PFSK-1 (cell line): ENCODE results near the gene FCN2.

ENCODE experiments used
- POLR2AphosphoS5 ChIP-seq: IDR thresholded peaks from 2 replicates; pipeline ENCODE4 v1.6.1; 2012; ENCODE audit warnings: low read depth, mild to moderate bottlenecking, control low read depth, low read length, moderate library complexity
- SIN3A ChIP-seq: IDR thresholded peaks from 2 replicates; pipeline ENCODE4 v1.6.1; 2012; ENCODE audit warnings: mild to moderate bottlenecking, low read length, moderate library complexity, borderline replicate concordance; ENCODE audit not compliant: insufficient read depth
- TAF1 ChIP-seq: IDR thresholded peaks from 2 replicates; pipeline ENCODE4 v1.6.1; 2012; ENCODE audit warnings: low read length, control low read depth, borderline replicate concordance; ENCODE audit not compliant: insufficient read depth
- TF ChIP-seq, protein P1 (sequence below), 2 experiments: IDR thresholded peaks; 2 replicates each; pipeline versions ENCODE4 v1.6.1 to v1.8.0; 2011 to 2012; ENCODE audit warnings: low read depth in 2 of 2, low read length in 2 of 2, control low read depth in 1 of 2, inconsistent platforms in 1 of 2, mild to moderate bottlenecking in 1 of 2, moderate library complexity in 1 of 2; ENCODE audit not compliant: insufficient read depth in 1 of 2

- TF ChIP-seq POLR2AphosphoS5, result no peak
- TF ChIP-seq, protein P1, sequence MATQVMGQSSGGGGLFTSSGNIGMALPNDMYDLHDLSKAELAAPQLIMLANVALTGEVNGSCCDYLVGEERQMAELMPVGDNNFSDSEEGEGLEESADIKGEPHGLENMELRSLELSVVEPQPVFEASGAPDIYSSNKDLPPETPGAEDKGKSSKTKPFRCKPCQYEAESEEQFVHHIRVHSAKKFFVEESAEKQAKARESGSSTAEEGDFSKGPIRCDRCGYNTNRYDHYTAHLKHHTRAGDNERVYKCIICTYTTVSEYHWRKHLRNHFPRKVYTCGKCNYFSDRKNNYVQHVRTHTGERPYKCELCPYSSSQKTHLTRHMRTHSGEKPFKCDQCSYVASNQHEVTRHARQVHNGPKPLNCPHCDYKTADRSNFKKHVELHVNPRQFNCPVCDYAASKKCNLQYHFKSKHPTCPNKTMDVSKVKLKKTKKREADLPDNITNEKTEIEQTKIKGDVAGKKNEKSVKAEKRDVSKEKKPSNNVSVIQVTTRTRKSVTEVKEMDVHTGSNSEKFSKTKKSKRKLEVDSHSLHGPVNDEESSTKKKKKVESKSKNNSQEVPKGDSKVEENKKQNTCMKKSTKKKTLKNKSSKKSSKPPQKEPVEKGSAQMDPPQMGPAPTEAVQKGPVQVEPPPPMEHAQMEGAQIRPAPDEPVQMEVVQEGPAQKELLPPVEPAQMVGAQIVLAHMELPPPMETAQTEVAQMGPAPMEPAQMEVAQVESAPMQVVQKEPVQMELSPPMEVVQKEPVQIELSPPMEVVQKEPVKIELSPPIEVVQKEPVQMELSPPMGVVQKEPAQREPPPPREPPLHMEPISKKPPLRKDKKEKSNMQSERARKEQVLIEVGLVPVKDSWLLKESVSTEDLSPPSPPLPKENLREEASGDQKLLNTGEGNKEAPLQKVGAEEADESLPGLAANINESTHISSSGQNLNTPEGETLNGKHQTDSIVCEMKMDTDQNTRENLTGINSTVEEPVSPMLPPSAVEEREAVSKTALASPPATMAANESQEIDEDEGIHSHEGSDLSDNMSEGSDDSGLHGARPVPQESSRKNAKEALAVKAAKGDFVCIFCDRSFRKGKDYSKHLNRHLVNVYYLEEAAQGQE (IDR thresholded peaks at IDR 0.05; ENCODE audit: insufficient read depth in 1 of 2, low read depth in 2 of 2, low read length in 2 of 2), result no peak
- no peak for TF ChIP-seq TAF1
- no peak for TF ChIP-seq SIN3A
These were observed 32.6 kb downstream of the FCN2 start for GRCh38 chr9:134913041-134913712.
